ENCODE data around the gene FGFRL1.

Gene FGFRL1

GRCh38 chr4:1001561-1002130 lies 9.8 kb upstream of the FGFRL1 start:
- DNase-seq = no peak
- no peak for TF ChIP-seq CTCF (IDR thresholded peaks at IDR 0.05; ENCODE audit: low read depth, low read length)
- Histone ChIP-seq H3K9me3 (ENCODE audit: severe bottlenecking) (no peaks in the 10 kb centered on the region), H3K27me3 (ENCODE audit: insufficient read depth, low read depth, severe bottlenecking) (no peaks in the 10 kb centered on the region), H3K4me3 (ENCODE audit: low read depth, low read length) (no peak overlapping the region), H3K36me3 (no peaks in the 10 kb centered on the region), H3K27ac (no peak overlapping the region)

GRCh38 chr4:1002131-1002630 lies 9.2 kb upstream of the FGFRL1 start:
- no peak overlapping the region for H3K4me3 ChIP-seq (ENCODE audit: low read depth, low read length)
- H3K27me3 ChIP-seq (ENCODE audit: insufficient read depth, low read depth, severe bottlenecking) = no peaks in the 10 kb centered on the region
- no peaks in the 10 kb centered on the region for H3K9me3 ChIP-seq (ENCODE audit: severe bottlenecking)

GRCh38 chr4:1002631-1003251 lies 8.7 kb upstream of the FGFRL1 start:
- no peak overlapping the region for H3K27ac ChIP-seq
- H3K27me3 ChIP-seq (ENCODE audit: insufficient read depth, low read depth, severe bottlenecking) = no peaks in the 10 kb centered on the region
- H3K4me3 ChIP-seq (ENCODE audit: low read depth, low read length) = no peak overlapping the region
- DNase-seq = no peak
- no peak for TF ChIP-seq CTCF (IDR thresholded peaks at IDR 0.05; ENCODE audit: low read depth, low read length)
- H3K36me3 ChIP-seq = no peaks in the 10 kb centered on the region
- H3K9me3 ChIP-seq (ENCODE audit: severe bottlenecking) = no peaks in the 10 kb centered on the region

More at GRCh38 chr4:1002131-1002630, 9.2 kb upstream of the FGFRL1 start:
- no peak for TF ChIP-seq CTCF (IDR thresholded peaks at IDR 0.05; ENCODE audit: low read depth, low read length)
- Histone ChIP-seq H3K27ac (no peak overlapping the region), H3K36me3 (no peaks in the 10 kb centered on the region)
- no peak for DNase-seq

GRCh38 chr4:1003271-1004070 lies 8.0 kb upstream of the FGFRL1 start:
- H3K27me3 ChIP-seq (ENCODE audit: insufficient read depth, low read depth, severe bottlenecking) = no peaks in the 10 kb centered on the region
- no peak overlapping the region for H3K27ac ChIP-seq
- no peak for TF ChIP-seq CTCF (IDR thresholded peaks at IDR 0.05; ENCODE audit: low read depth, low read length)

GRCh38 chr4:1004071-1004418 lies 7.4 kb upstream of the FGFRL1 start:
- no peaks in the 10 kb centered on the region for H3K27me3 ChIP-seq (ENCODE audit: insufficient read depth, low read depth, severe bottlenecking)
- H3K36me3 ChIP-seq = no peaks in the 10 kb centered on the region
- H3K9me3 ChIP-seq (ENCODE audit: severe bottlenecking) = no peaks in the 10 kb centered on the region
- DNase-seq = no peak
- TF ChIP-seq CTCF (IDR thresholded peaks at IDR 0.05; ENCODE audit: low read depth, low read length) = no peak
- no peak overlapping the region for H3K27ac ChIP-seq
- H3K4me3 ChIP-seq (ENCODE audit: low read depth, low read length) = no peak overlapping the region

More at GRCh38 chr4:1003271-1004070, 8.0 kb upstream of the FGFRL1 start:
- no peaks in the 10 kb centered on the region for H3K9me3 ChIP-seq (ENCODE audit: severe bottlenecking)
- no peaks in the 10 kb centered on the region for H3K36me3 ChIP-seq
- H3K4me3 ChIP-seq (ENCODE audit: low read depth, low read length) = no peak overlapping the region
- DNase-seq = no peak
